ENCODE data around the gene SLC6A6. TPM values are rescaled to one million over a fixed set of nuclear protein-coding genes. Genes with fewer than 3 reads are reported as not detected.

SLC6A6 gene
- total and polyA plus RNA-seq, 12 donors, result 10.6 to 197 (median 85.6) TPM

GRCh38 chr3:14366248-14366647, 36.2 kb upstream of the SLC6A6 start:
- DNase-seq, result no peak
- Histone ChIP-seq H3K27me3 (no peaks in the 10 kb centered on the region), H3K9me3 (replicated peaks in 1 of 3) (no peaks in the 10 kb centered on the region), H3K4me1 (replicated peaks in 1 of 2) (peaks cover 0 to 9% of the 10 kb centered on the region in 2 donors), H3K36me3 (replicated peaks in 1 of 2) (no peaks in the 10 kb centered on the region), H3K27ac (no peak overlapping the region), H3K4me3 (no peak overlapping the region)
- 71 to 80% (median 78%) methylated on average over 7 to 8 of the region's 8 CpGs for WGBS, 4 donors
- intact Hi-C loops (cut with DNase I), result no loop called here
- no peak for TF ChIP-seq CTCF (IDR thresholded peaks at IDR 0.05)
- no peak for TF ChIP-seq POLR2A (IDR thresholded peaks at IDR 0.05)

DNA sequence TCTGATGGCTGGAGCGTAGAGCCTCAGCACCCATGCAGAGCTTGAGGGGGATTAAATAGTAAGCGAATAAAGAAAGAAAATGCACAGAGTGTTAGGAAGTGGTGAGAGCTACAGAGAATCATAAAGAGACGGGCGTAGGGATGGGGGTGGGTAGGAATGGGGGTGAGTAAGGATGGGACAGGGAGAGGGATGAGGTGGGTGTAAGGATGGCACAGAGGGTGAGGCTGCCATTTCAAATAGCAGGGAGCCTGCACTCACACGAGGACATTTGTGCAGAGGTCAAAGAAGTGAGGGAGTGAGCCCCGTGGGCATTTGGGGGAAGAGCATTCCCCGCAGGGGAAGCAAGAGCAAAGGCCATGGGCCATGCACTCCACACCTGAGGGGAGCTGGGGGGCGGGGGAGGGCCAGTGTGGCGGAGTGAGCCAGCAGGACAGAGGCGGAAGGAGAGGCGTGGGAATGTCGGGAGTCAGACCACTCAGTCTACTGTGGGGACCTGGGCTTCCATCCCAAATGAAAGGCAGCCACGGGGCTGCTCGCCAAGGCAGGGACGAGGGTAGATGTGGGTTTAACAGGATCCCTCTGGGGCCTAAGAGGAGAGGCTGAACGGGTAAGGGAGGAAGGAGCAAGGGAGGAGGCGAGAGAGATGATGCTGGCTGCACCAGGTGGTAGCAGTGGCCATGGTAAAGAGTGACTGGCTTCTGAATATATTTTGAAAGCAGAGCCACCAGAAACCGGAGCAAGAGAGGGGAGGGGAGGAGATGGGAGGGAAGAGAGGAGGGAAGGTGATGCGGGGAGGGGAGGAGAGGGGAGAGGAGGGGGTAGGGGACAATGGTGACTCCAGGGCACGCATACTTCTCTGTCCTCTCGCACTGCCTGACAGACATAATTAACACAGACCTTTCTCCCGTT, 35.2 kb upstream of the SLC6A6 start:
- intact Hi-C loops (cut with DNase I), result no loop called here
- no peak for TF ChIP-seq POLR2A (IDR thresholded peaks at IDR 0.05)
- no peak for TF ChIP-seq CTCF (IDR thresholded peaks at IDR 0.05)

DNA sequence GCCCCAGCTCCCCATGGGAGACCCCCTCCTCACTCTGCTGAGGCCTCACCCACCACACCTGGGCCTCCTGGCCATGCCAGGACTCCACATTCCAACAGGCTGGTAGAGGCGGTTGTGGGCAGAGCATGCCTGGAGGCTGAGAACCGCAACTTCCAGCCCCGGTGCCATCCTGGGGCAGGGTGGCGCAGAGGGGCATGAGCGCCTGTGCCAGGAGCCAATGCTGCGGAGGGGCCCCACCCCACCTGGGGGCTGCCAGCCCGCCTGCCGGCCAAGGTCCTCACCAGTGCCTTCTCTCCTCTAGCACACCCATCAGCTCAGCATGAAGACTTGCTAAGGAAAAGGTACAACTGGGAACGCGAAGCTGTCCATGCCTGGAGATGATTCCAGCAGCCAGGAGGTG, 34.3 kb upstream of the SLC6A6 start:
- no peak overlapping the region for H3K4me3 ChIP-seq
- H3K4me1 ChIP-seq (replicated peaks in 1 of 2), result peaks cover 0 to 20% of the 10 kb centered on the region in 2 donors
- WGBS, 4 donors, result 91 to 100% (median 94%) methylated on average over 4 to 10 of the region's 10 CpGs
- TF ChIP-seq CTCF (IDR thresholded peaks at IDR 0.05) (no peak), POLR2A (IDR thresholded peaks at IDR 0.05) (no peak)
- no peaks in the 10 kb centered on the region for H3K27me3 ChIP-seq
- H3K36me3 ChIP-seq (replicated peaks in 1 of 2), result no peaks in the 10 kb centered on the region
- DNase-seq, result no peak
- H3K9me3 ChIP-seq (replicated peaks in 1 of 3), result no peaks in the 10 kb centered on the region
- no peak overlapping the region for H3K27ac ChIP-seq
- intact Hi-C loops (cut with DNase I), result no loop called here

More for the DNA sequence above, 35.2 kb upstream of the SLC6A6 start:
- no peak overlapping the region for H3K4me3 ChIP-seq
- no peaks in the 10 kb centered on the region for H3K9me3 ChIP-seq (replicated peaks in 1 of 3)
- 76 to 83% (median 79%) methylated on average over 22 of the region's 22 CpGs for WGBS, 4 donors
- no peaks in the 10 kb centered on the region for H3K27me3 ChIP-seq
- H3K36me3 ChIP-seq (replicated peaks in 1 of 2), result no peaks in the 10 kb centered on the region
- H3K27ac ChIP-seq, result no peak overlapping the region
- peaks cover 0 to 18% of the 10 kb centered on the region in 2 donors for H3K4me1 ChIP-seq (replicated peaks in 1 of 2)
- DNase-seq, result no peak

- Histone ChIP-seq H3K4me1 (replicated peaks in 1 of 2) (peaks cover 0 to 20% of the 10 kb centered on the region in 2 donors), H3K36me3 (replicated peaks in 1 of 2) (no peaks in the 10 kb centered on the region)
- WGBS, 4 donors, result 88 to 93% (median 92%) methylated on average over 2 of the region's 2 CpGs
These were observed 33.5 kb upstream of the SLC6A6 start for GRCh38 chr3:14368885-14369284.

More at GRCh38 chr3:14368885-14369284, 33.5 kb upstream of the SLC6A6 start:
- DNase-seq, result no peak
- Histone ChIP-seq H3K9me3 (replicated peaks in 1 of 3) (no peaks in the 10 kb centered on the region), H3K27me3 (no peaks in the 10 kb centered on the region), H3K4me3 (no peak overlapping the region), H3K27ac (no peak overlapping the region)
- TF ChIP-seq CTCF (IDR thresholded peaks at IDR 0.05) (no peak), POLR2A (IDR thresholded peaks at IDR 0.05) (no peak)
- intact Hi-C loops (cut with DNase I), result no loop called here
